HCT116 (cell line): ENCODE results near the gene OSTF1.

Experiments
- ATF3 ChIP-seq: IDR thresholded peaks from 2 replicates; pipeline ENCODE4 v1.6.1; 2012
- CTCF ChIP-seq, 3 experiments: fragments of 200-600 bp in 1 of 3; sonication (generic) in 1 of 3; IDR thresholded peaks in 2 of 3; conservative IDR thresholded peaks in 1 of 3; 2 replicates each; pipeline ENCODE4 v1.5.1; 2012 to 2017; ENCODE audit warnings: low read depth in 2 of 3, low read length in 2 of 3, antibody characterized with exemption in 1 of 3, borderline replicate concordance in 1 of 3, control low read depth in 1 of 3, mild to moderate bottlenecking in 1 of 3, mixed read lengths in 1 of 3, mixed run types in 1 of 3, moderate library complexity in 1 of 3; ENCODE audit not compliant: insufficient read depth in 1 of 3
- EGR1 ChIP-seq: IDR thresholded peaks from 2 replicates; pipeline ENCODE4 v1.6.1; 2012; ENCODE audit warnings: low read depth
- EZH2 ChIP-seq: fragments of 200-600 bp; sonication (generic); IDR thresholded peaks from 2 replicates; pipeline ENCODE4 v1.6.1; 2017; ENCODE audit warnings: antibody characterized with exemption, mixed run types
- EZH2phosphoT487 ChIP-seq: fragments of 200-600 bp; IDR thresholded peaks from 2 replicates; pipeline ENCODE4 v1.6.1; 2018; ENCODE audit warnings: antibody characterized with exemption, borderline replicate concordance
- POLR2A ChIP-seq: IDR thresholded peaks from 2 replicates; pipeline ENCODE4 v1.7.0; 2011; ENCODE audit warnings: borderline replicate concordance; ENCODE audit not compliant: insufficient read depth, insufficient read length; ENCODE audit errors: extremely low read depth
- POLR2AphosphoS5 ChIP-seq: IDR thresholded peaks from 2 replicates; pipeline ENCODE4 v1.6.1; 2011; ENCODE audit warnings: mild to moderate bottlenecking, low read depth, low read length, moderate library complexity
- RAD21 ChIP-seq: IDR thresholded peaks from 2 replicates; pipeline ENCODE4 v1.6.1; 2012; ENCODE audit warnings: low read depth, mild to moderate bottlenecking
- REST ChIP-seq: IDR thresholded peaks from 2 replicates; pipeline ENCODE4 v1.6.1; 2012; ENCODE audit warnings: low read depth
- TCF7L2 ChIP-seq: IDR thresholded peaks from 2 replicates; pipeline ENCODE4 v1.7.0; 2011; ENCODE audit warnings: borderline replicate concordance, inconsistent platforms; ENCODE audit not compliant: insufficient read depth, insufficient read length; ENCODE audit errors: extremely low read depth
- ZNF274 ChIP-seq: fragments of 200-500 bp; sonication (Bioruptor generic); IDR thresholded peaks from 2 replicates; pipeline ENCODE4 v1.6.1; 2014; ENCODE audit warnings: mild to moderate bottlenecking, low read depth, low read length, inconsistent platforms

- TF ChIP-seq CTCF (IDR thresholded peaks at IDR 0.05 in 2 of 3, conservative IDR thresholded peaks at IDR 0.05 in 1 of 3; ENCODE audit: borderline replicate concordance in 1 of 3, insufficient read depth in 1 of 3, low read depth in 2 of 3, low read length in 2 of 3) (no peak), EGR1 (no peak), ZNF274 (no peak), POLR2A (no peak), REST (no peak), POLR2AphosphoS5 (no peak), RAD21 (no peak), EZH2phosphoT487 (no peak), EZH2 (no peak), ATF3 (no peak), TCF7L2 (no peak)
Measured at GRCh38 chr9:75067894-75068293, 20.4 kb upstream of the OSTF1 start.
